ENCODE measurements around the gene UBE3D. TPM values are rescaled to one million over a fixed set of nuclear protein-coding genes. Genes with fewer than 3 reads are reported as not detected.

Gene UBE3D
- total RNA-seq, 2 experiments from 2014 or later: 4.1 to 4.2 TPM

GRCh38 chr6:82878812-82879211, 186.8 kb downstream of the UBE3D start:
- H3K9me3 ChIP-seq (ENCODE audit: control insufficient read depth in 1 of 2, insufficient read depth in 1 of 2, low read length in 2 of 2): no peaks in the 10 kb centered on the region
- no peak for DNase-seq
- intact Hi-C loops (cut with DNase I, micrococcal nuclease): no loop called here
- H3K4me1 ChIP-seq (ENCODE audit: insufficient read depth, low read length): no peaks in the 10 kb centered on the region
- H3K27ac Mint-ChIP-seq: no peak overlapping the region
- H3K27ac ChIP-seq (ENCODE audit: low read depth in 1 of 2, low read length in 2 of 2): no peak overlapping the region
- no peak overlapping the region for H3K4me3 Mint-ChIP-seq
- H3K36me3 ChIP-seq (ENCODE audit: insufficient read depth, low read length): no peaks in the 10 kb centered on the region
- no peaks in the 10 kb centered on the region for H3K27me3 Mint-ChIP-seq
- H3K36me3 Mint-ChIP-seq (ENCODE audit: low read depth): no peaks in the 10 kb centered on the region
- TF ChIP-seq CTCF (IDR thresholded peaks at IDR 0.05): no peak
- H3K9me3 Mint-ChIP-seq: no peaks in the 10 kb centered on the region
- no peaks in the 10 kb centered on the region for H3K4me1 Mint-ChIP-seq (ENCODE audit: low read depth)
- ATAC-seq (ENCODE audit: poor library complexity): no peak
- no peak overlapping the region for H3K4me3 ChIP-seq (ENCODE audit: low read length)
- POLR2A ChIA-PET: no interaction called here
- CTCF ChIA-PET: no interaction called here
- H3K27me3 ChIP-seq (ENCODE audit: control insufficient read depth in 1 of 2, insufficient read depth in 2 of 2, low read length in 2 of 2): no peaks in the 10 kb centered on the region

- no peak overlapping the region for H3K27ac Mint-ChIP-seq
- no peak for TF ChIP-seq CTCF (IDR thresholded peaks at IDR 0.05)
- Histone ChIP-seq H3K4me1 (ENCODE audit: insufficient read depth, low read length) (no peaks in the 10 kb centered on the region), H3K27ac (ENCODE audit: low read depth in 1 of 2, low read length in 2 of 2) (no peak overlapping the region), H3K4me3 (ENCODE audit: low read length) (no peak overlapping the region), H3K27me3 (ENCODE audit: control insufficient read depth in 1 of 2, insufficient read depth in 2 of 2, low read length in 2 of 2) (no peaks in the 10 kb centered on the region), H3K9me3 (ENCODE audit: control insufficient read depth in 1 of 2, insufficient read depth in 1 of 2, low read length in 2 of 2) (no peaks in the 10 kb centered on the region), H3K36me3 (ENCODE audit: insufficient read depth, low read length) (no peaks in the 10 kb centered on the region)
- H3K27me3 Mint-ChIP-seq: no peaks in the 10 kb centered on the region
- no peaks in the 10 kb centered on the region for H3K4me1 Mint-ChIP-seq (ENCODE audit: low read depth)
- H3K9me3 Mint-ChIP-seq: no peaks in the 10 kb centered on the region
- no peaks in the 10 kb centered on the region for H3K36me3 Mint-ChIP-seq (ENCODE audit: low read depth)
- ATAC-seq (ENCODE audit: poor library complexity): no peak
- H3K4me3 Mint-ChIP-seq: no peak overlapping the region
- ChIA-PET POLR2A (no interaction called here), CTCF (no interaction called here)
- DNase-seq: no peak
- intact Hi-C loops (cut with DNase I, micrococcal nuclease): no loop called here
Observed at GRCh38 chr6:82877213-82878195, 188.1 kb downstream of the UBE3D start.

- no peak overlapping the region for H3K27ac Mint-ChIP-seq
Observed at GRCh38 chr6:82875573-82876185, 190.0 kb downstream of the UBE3D start.

More at GRCh38 chr6:82875573-82876185, 190.0 kb downstream of the UBE3D start:
- no peaks in the 10 kb centered on the region for H3K4me1 ChIP-seq (ENCODE audit: insufficient read depth, low read length)
- no peaks in the 10 kb centered on the region for H3K9me3 Mint-ChIP-seq
- TF ChIP-seq CTCF (IDR thresholded peaks at IDR 0.05): no peak
- ChIA-PET POLR2A (no interaction called here), CTCF (no interaction called here)
- no peak overlapping the region for H3K4me3 ChIP-seq (ENCODE audit: low read length)
- no peak overlapping the region for H3K4me3 Mint-ChIP-seq
- H3K36me3 ChIP-seq (ENCODE audit: insufficient read depth, low read length): no peaks in the 10 kb centered on the region
- H3K27me3 ChIP-seq (ENCODE audit: control insufficient read depth in 1 of 2, insufficient read depth in 2 of 2, low read length in 2 of 2): no peaks in the 10 kb centered on the region
- DNase-seq: no peak
- no peak for ATAC-seq (ENCODE audit: poor library complexity)
- intact Hi-C loops (cut with DNase I, micrococcal nuclease): no loop called here
- no peaks in the 10 kb centered on the region for H3K4me1 Mint-ChIP-seq (ENCODE audit: low read depth)
- no peaks in the 10 kb centered on the region for H3K9me3 ChIP-seq (ENCODE audit: control insufficient read depth in 1 of 2, insufficient read depth in 1 of 2, low read length in 2 of 2)
- H3K27me3 Mint-ChIP-seq: no peaks in the 10 kb centered on the region
- H3K27ac ChIP-seq (ENCODE audit: low read depth in 1 of 2, low read length in 2 of 2): no peak overlapping the region
- H3K36me3 Mint-ChIP-seq (ENCODE audit: low read depth): no peaks in the 10 kb centered on the region

All from CD4-positive, alpha-beta T cell (primary cell).